ENCODE data around the gene PLCH1. TPM values are rescaled to one million over a fixed set of nuclear protein-coding genes. Genes with fewer than 3 reads are reported as not detected.

Gene PLCH1
- total and polyA plus RNA-seq, 4 donors = 0.08 to 0.57 TPM; not detected in 2

GRCh38 chr3:155568295-155568694 is 176.6 kb downstream of the PLCH1 start:
- peaks cover 1% of the 10 kb centered on the region for H3K9me3 ChIP-seq (ENCODE audit: control insufficient read depth, low read length)
- no peak overlapping the region for H3K27ac ChIP-seq (ENCODE audit: low read depth in 1 of 2, low read length in 2 of 2)
- DNase-seq (no peak), ATAC-seq (ENCODE audit: low FRiP score) (no peak)
- H3K36me3 ChIP-seq (ENCODE audit: control insufficient read depth in 1 of 2, insufficient read depth in 2 of 2, low read length in 1 of 2) = no peaks in the 10 kb centered on the region
- intact Hi-C loops (cut with DNase I) = no loop called here
- no peak overlapping the region for H3K4me3 ChIP-seq (ENCODE audit: low read length in 2 of 2)
- no peaks in the 10 kb centered on the region for H3K27me3 ChIP-seq (ENCODE audit: control insufficient read depth in 1 of 2, insufficient read depth in 2 of 2, low read length in 1 of 2)
- WGBS, 2 donors = 64 to 76% methylated on average over 3 of the region's 3 CpGs
- H3K4me1 ChIP-seq (ENCODE audit: control insufficient read depth in 1 of 2, insufficient read depth in 2 of 2, low read length in 2 of 2) = no peaks in the 10 kb centered on the region

GRCh38 chr3:155560594-155560993 is 184.3 kb downstream of the PLCH1 start:
- H3K4me1 ChIP-seq (ENCODE audit: control insufficient read depth in 1 of 2, insufficient read depth in 2 of 2, low read length in 2 of 2) = no peaks in the 10 kb centered on the region
- no peak for DNase-seq
- 67 to 73% methylated on average over 1 of the region's 1 CpG for WGBS, 2 donors
- intact Hi-C loops (cut with DNase I) = no loop called here
- no peak overlapping the region for H3K27ac ChIP-seq (ENCODE audit: low read depth in 1 of 2, low read length in 2 of 2)
- no peak overlapping the region for H3K4me3 ChIP-seq (ENCODE audit: low read length in 2 of 2)
- no peaks in the 10 kb centered on the region for H3K36me3 ChIP-seq (ENCODE audit: control insufficient read depth in 1 of 2, insufficient read depth in 2 of 2, low read length in 1 of 2)
- H3K9me3 ChIP-seq (ENCODE audit: control insufficient read depth, low read length) = peaks cover 1% of the 10 kb centered on the region
- H3K27me3 ChIP-seq (ENCODE audit: control insufficient read depth in 1 of 2, insufficient read depth in 2 of 2, low read length in 1 of 2) = no peaks in the 10 kb centered on the region
- ATAC-seq (ENCODE audit: low FRiP score) = no peak

GRCh38 chr3:155560135-155560534 is 184.7 kb downstream of the PLCH1 start:
- Histone ChIP-seq H3K4me1 (ENCODE audit: control insufficient read depth in 1 of 2, insufficient read depth in 2 of 2, low read length in 2 of 2) (no peaks in the 10 kb centered on the region), H3K36me3 (ENCODE audit: control insufficient read depth in 1 of 2, insufficient read depth in 2 of 2, low read length in 1 of 2) (no peaks in the 10 kb centered on the region), H3K27me3 (ENCODE audit: control insufficient read depth in 1 of 2, insufficient read depth in 2 of 2, low read length in 1 of 2) (no peaks in the 10 kb centered on the region), H3K9me3 (ENCODE audit: control insufficient read depth, low read length) (peaks cover 1% of the 10 kb centered on the region), H3K27ac (ENCODE audit: low read depth in 1 of 2, low read length in 2 of 2) (no peak overlapping the region), H3K4me3 (ENCODE audit: low read length in 2 of 2) (no peak overlapping the region)
- ATAC-seq (ENCODE audit: low FRiP score) = no peak
- no peak for DNase-seq
- 97 to 100% methylated on average over 1 of the region's 1 CpG for WGBS, 2 donors
- intact Hi-C loops (cut with DNase I) = no loop called here

GRCh38 chr3:155556531-155556930 is 188.3 kb downstream of the PLCH1 start:
- DNase-seq (no peak), ATAC-seq (ENCODE audit: low FRiP score) (no peak)
- Histone ChIP-seq H3K9me3 (ENCODE audit: control insufficient read depth, low read length) (peaks cover 2% of the 10 kb centered on the region), H3K4me1 (ENCODE audit: control insufficient read depth in 1 of 2, insufficient read depth in 2 of 2, low read length in 2 of 2) (no peaks in the 10 kb centered on the region), H3K27me3 (ENCODE audit: control insufficient read depth in 1 of 2, insufficient read depth in 2 of 2, low read length in 1 of 2) (no peaks in the 10 kb centered on the region), H3K4me3 (ENCODE audit: low read length in 2 of 2) (no peak overlapping the region), H3K36me3 (ENCODE audit: control insufficient read depth in 1 of 2, insufficient read depth in 2 of 2, low read length in 1 of 2) (no peaks in the 10 kb centered on the region), H3K27ac (ENCODE audit: low read depth in 1 of 2, low read length in 2 of 2) (no peak overlapping the region)
- 34 to 39% methylated on average over 4 of the region's 4 CpGs for WGBS, 2 donors
- intact Hi-C loops (cut with DNase I) = no loop called here

- ATAC-seq (ENCODE audit: low FRiP score) (no peak), DNase-seq (no peak)
- H3K27me3 ChIP-seq (ENCODE audit: control insufficient read depth in 1 of 2, insufficient read depth in 2 of 2, low read length in 1 of 2) = no peaks in the 10 kb centered on the region
- WGBS, 2 donors = 80 to 84% methylated on average over 2 of the region's 2 CpGs
- intact Hi-C loops (cut with DNase I) = no loop called here
- H3K4me1 ChIP-seq (ENCODE audit: control insufficient read depth in 1 of 2, insufficient read depth in 2 of 2, low read length in 2 of 2) = no peaks in the 10 kb centered on the region
- H3K27ac ChIP-seq (ENCODE audit: low read depth in 1 of 2, low read length in 2 of 2) = no peak overlapping the region
- peaks cover 2% of the 10 kb centered on the region for H3K9me3 ChIP-seq (ENCODE audit: control insufficient read depth, low read length)
- H3K4me3 ChIP-seq (ENCODE audit: low read length in 2 of 2) = no peak overlapping the region
- H3K36me3 ChIP-seq (ENCODE audit: control insufficient read depth in 1 of 2, insufficient read depth in 2 of 2, low read length in 1 of 2) = no peaks in the 10 kb centered on the region
Observed at GRCh38 chr3:155555479-155556060, 189.3 kb downstream of the PLCH1 start.

- Histone ChIP-seq H3K36me3 (ENCODE audit: control insufficient read depth in 1 of 2, insufficient read depth in 2 of 2, low read length in 1 of 2) (no peaks in the 10 kb centered on the region), H3K4me3 (ENCODE audit: low read length in 2 of 2) (no peak overlapping the region), H3K27me3 (ENCODE audit: control insufficient read depth in 1 of 2, insufficient read depth in 2 of 2, low read length in 1 of 2) (no peaks in the 10 kb centered on the region), H3K27ac (ENCODE audit: low read depth in 1 of 2, low read length in 2 of 2) (no peak overlapping the region), H3K4me1 (ENCODE audit: control insufficient read depth in 1 of 2, insufficient read depth in 2 of 2, low read length in 2 of 2) (no peaks in the 10 kb centered on the region), H3K9me3 (ENCODE audit: control insufficient read depth, low read length) (peaks cover 2% of the 10 kb centered on the region)
- intact Hi-C loops (cut with DNase I) = no loop called here
- ATAC-seq (ENCODE audit: low FRiP score) (no peak), DNase-seq (no peak)
- WGBS, 2 donors = 75 to 83% methylated on average over 4 of the region's 4 CpGs
Observed at GRCh38 chr3:155554777-155555451, 190.0 kb downstream of the PLCH1 start.

GRCh38 chr3:155553780-155554179 is 191.1 kb downstream of the PLCH1 start:
- WGBS, 2 donors = 78 to 79% methylated on average over 4 of the region's 4 CpGs
- intact Hi-C loops (cut with DNase I) = no loop called here

GRCh38 chr3:155553326-155553725 is 191.5 kb downstream of the PLCH1 start:
- Histone ChIP-seq H3K9me3 (ENCODE audit: control insufficient read depth, low read length) (peaks cover 2% of the 10 kb centered on the region), H3K27me3 (ENCODE audit: control insufficient read depth in 1 of 2, insufficient read depth in 2 of 2, low read length in 1 of 2) (no peaks in the 10 kb centered on the region), H3K36me3 (ENCODE audit: control insufficient read depth in 1 of 2, insufficient read depth in 2 of 2, low read length in 1 of 2) (no peaks in the 10 kb centered on the region), H3K4me1 (ENCODE audit: control insufficient read depth in 1 of 2, insufficient read depth in 2 of 2, low read length in 2 of 2) (no peaks in the 10 kb centered on the region), H3K27ac (ENCODE audit: low read depth in 1 of 2, low read length in 2 of 2) (no peak overlapping the region), H3K4me3 (ENCODE audit: low read length in 2 of 2) (no peak overlapping the region)
- DNase-seq = no peak
- intact Hi-C loops (cut with DNase I) = no loop called here
- 78 to 80% methylated on average over 4 of the region's 4 CpGs for WGBS, 2 donors
- ATAC-seq (ENCODE audit: low FRiP score) = no peak

More at GRCh38 chr3:155553780-155554179, 191.1 kb downstream of the PLCH1 start:
- ATAC-seq (ENCODE audit: low FRiP score) (no peak), DNase-seq (no peak)
- no peaks in the 10 kb centered on the region for H3K4me1 ChIP-seq (ENCODE audit: control insufficient read depth in 1 of 2, insufficient read depth in 2 of 2, low read length in 2 of 2)
- H3K27me3 ChIP-seq (ENCODE audit: control insufficient read depth in 1 of 2, insufficient read depth in 2 of 2, low read length in 1 of 2) = no peaks in the 10 kb centered on the region
- peaks cover 2% of the 10 kb centered on the region for H3K9me3 ChIP-seq (ENCODE audit: control insufficient read depth, low read length)
- H3K36me3 ChIP-seq (ENCODE audit: control insufficient read depth in 1 of 2, insufficient read depth in 2 of 2, low read length in 1 of 2) = no peaks in the 10 kb centered on the region
- no peak overlapping the region for H3K27ac ChIP-seq (ENCODE audit: low read depth in 1 of 2, low read length in 2 of 2)
- no peak overlapping the region for H3K4me3 ChIP-seq (ENCODE audit: low read length in 2 of 2)

- WGBS, 2 donors = 90 to 95% methylated on average over 3 of the region's 3 CpGs
- DNase-seq (no peak), ATAC-seq (ENCODE audit: low FRiP score) (no peak)
- Histone ChIP-seq H3K27ac (ENCODE audit: low read depth in 1 of 2, low read length in 2 of 2) (no peak overlapping the region), H3K9me3 (ENCODE audit: control insufficient read depth, low read length) (peaks cover 2% of the 10 kb centered on the region), H3K4me1 (ENCODE audit: control insufficient read depth in 1 of 2, insufficient read depth in 2 of 2, low read length in 2 of 2) (no peaks in the 10 kb centered on the region), H3K36me3 (ENCODE audit: control insufficient read depth in 1 of 2, insufficient read depth in 2 of 2, low read length in 1 of 2) (no peaks in the 10 kb centered on the region), H3K4me3 (ENCODE audit: low read length in 2 of 2) (no peak overlapping the region), H3K27me3 (ENCODE audit: control insufficient read depth in 1 of 2, insufficient read depth in 2 of 2, low read length in 1 of 2) (no peaks in the 10 kb centered on the region)
- intact Hi-C loops (cut with DNase I) = no loop called here
Observed at GRCh38 chr3:155550391-155550790, 194.5 kb downstream of the PLCH1 start.
